Activated CD4-positive, alpha-beta T cell treated with anti-CD3 and anti-CD28 coated beads, Interleukin-2, amount 10 ng/mL, durations not matched to agents 24 days and 14 days (primary cell): Measurements from ENCODE around the gene DPYD. TPM values are rescaled to one million over a fixed set of nuclear protein-coding genes. Genes with fewer than 3 reads are reported as not detected.

ENCODE experiments used
- DNase-seq: peaks from one replicate; pipeline ENCODE4 v3.0.0; 2022
- H3K27ac Mint-ChIP-seq: one replicate; pipeline ENCODE4 v1.8.0; 2022; ENCODE audit warnings: mild to moderate bottlenecking, mixed read lengths
- H3K27me3 Mint-ChIP-seq: one replicate; pipeline ENCODE4 v1.8.0; 2022; ENCODE audit warnings: mixed read lengths
- H3K36me3 Mint-ChIP-seq: one replicate; pipeline ENCODE4 v1.8.0; 2022; ENCODE audit warnings: low read depth, mild to moderate bottlenecking, mixed read lengths
- H3K4me1 Mint-ChIP-seq: one replicate; pipeline ENCODE4 v1.8.0; 2021; ENCODE audit warnings: mixed read lengths
- H3K4me3 Mint-ChIP-seq: one replicate; pipeline ENCODE4 v1.8.0; 2022; ENCODE audit warnings: mild to moderate bottlenecking, moderate library complexity, mixed read lengths
- H3K9me3 Mint-ChIP-seq: one replicate; pipeline ENCODE4 v1.8.0; 2021; ENCODE audit warnings: mixed read lengths
- intact Hi-C: fragments of 100-400 bp; cut with micrococcal nuclease; formaldehyde crosslinking; loops from one replicate; pipeline ENCODE4 v1.15.1; 2023
- total RNA-seq: library from RNA; stranded (reverse); gene quantifications from 2 replicates; pipeline ENCODE4 v1.2.3, GENCODE V29; 2022

Gene DPYD
- total RNA-seq, 1 donor from 2014 or later = 13.4 TPM

DNA sequence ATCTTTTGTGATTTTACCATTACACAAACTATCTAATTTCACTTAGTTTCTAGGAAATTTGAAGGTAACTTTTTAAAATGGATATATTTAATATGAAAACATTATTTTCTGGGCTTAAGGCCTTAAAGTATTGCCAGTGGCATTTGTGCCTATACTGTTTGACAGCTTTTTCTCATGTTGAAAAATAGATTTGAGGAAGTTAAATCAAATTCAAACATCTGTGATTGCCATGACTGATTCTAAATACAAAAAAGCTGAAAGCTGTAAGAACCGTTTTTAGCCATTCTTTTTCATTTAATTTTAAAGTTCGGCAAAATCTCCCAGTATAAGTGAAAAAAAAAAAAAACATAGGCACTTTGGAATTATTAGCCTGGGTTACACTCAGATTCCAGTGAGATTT, 301.1 kb downstream of the DPYD start:
- Mint-ChIP-seq H3K4me3 (no peak overlapping the region), H3K27ac (no peak overlapping the region), H3K36me3 (no peaks in the 10 kb centered on the region), H3K4me1 (no peaks in the 10 kb centered on the region), H3K27me3 (no peaks in the 10 kb centered on the region), H3K9me3 (no peaks in the 10 kb centered on the region)
- intact Hi-C loops = no loop called here
- DNase-seq = no peak

DNA sequence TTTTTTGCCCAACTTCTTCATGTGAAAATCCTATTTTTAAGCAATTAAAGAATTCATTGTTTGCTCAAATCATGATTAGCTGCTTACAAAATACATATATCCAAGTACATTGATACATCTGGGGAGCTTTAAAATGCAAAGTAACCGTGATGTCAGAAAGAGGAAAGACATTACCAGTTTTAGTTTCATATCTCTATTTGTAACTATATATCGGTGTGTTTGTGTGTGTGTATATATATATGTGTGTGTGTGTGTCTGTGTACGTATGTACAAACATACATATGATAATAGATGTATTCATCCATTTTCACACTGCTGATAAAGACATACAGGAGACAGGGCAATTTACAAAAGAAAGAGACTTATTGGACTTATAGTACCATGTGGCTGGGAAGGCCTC, 310.1 kb downstream of the DPYD start:
- H3K4me1 Mint-ChIP-seq = no peaks in the 10 kb centered on the region
- intact Hi-C loops = no loop called here
- no peak overlapping the region for H3K27ac Mint-ChIP-seq
- H3K36me3 Mint-ChIP-seq = no peaks in the 10 kb centered on the region
- H3K9me3 Mint-ChIP-seq = no peaks in the 10 kb centered on the region
- no peak for DNase-seq
- H3K27me3 Mint-ChIP-seq = no peaks in the 10 kb centered on the region
- no peak overlapping the region for H3K4me3 Mint-ChIP-seq

DNA sequence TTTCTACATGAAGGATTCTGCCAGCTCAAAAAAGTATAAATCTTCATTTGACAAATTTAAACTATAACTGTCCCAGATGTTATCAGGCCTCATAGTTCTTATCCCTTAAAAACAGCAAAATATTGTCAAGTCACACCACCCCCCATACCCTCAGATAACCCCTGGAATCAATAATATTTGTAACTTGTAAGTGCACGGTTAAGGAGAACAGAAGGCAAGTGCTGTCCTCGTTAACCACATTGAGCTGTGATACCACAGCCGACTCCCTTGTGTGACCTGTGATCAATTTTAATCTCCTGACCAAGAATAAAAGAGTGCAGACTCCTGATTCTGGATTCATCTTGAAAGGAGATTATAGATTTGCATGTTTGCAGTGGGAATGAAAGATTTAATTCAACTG, 310.7 kb downstream of the DPYD start:
- DNase-seq = no peak
- Mint-ChIP-seq H3K9me3 (no peaks in the 10 kb centered on the region), H3K4me3 (no peak overlapping the region), H3K27me3 (no peaks in the 10 kb centered on the region), H3K27ac (no peak overlapping the region), H3K4me1 (no peaks in the 10 kb centered on the region), H3K36me3 (no peaks in the 10 kb centered on the region)
- intact Hi-C loops = no loop called here

DNA sequence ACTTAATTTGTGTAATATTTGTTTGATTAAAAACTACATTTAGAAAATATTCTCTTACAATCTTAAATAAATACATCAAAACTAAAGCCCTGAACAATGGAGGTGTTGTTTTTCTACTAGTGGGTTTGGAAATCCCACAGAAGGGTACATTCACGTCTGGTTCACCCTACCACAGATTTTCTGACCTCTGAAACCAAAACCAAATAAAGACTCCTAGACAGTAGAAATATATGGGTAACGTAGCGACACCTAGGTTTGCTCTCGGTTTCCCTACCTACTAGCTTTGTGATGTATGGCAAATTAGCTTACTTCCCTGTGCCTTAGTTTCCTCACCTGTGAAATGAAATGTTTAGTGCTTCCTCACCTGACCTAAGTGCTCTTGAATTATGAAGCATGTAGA, 312.6 kb downstream of the DPYD start:
- no peak overlapping the region for H3K27ac Mint-ChIP-seq
- DNase-seq = no peak
- intact Hi-C loops = no loop called here
- H3K27me3 Mint-ChIP-seq = no peaks in the 10 kb centered on the region
- no peaks in the 10 kb centered on the region for H3K36me3 Mint-ChIP-seq
- no peaks in the 10 kb centered on the region for H3K9me3 Mint-ChIP-seq
- no peak overlapping the region for H3K4me3 Mint-ChIP-seq
- no peaks in the 10 kb centered on the region for H3K4me1 Mint-ChIP-seq

DNA sequence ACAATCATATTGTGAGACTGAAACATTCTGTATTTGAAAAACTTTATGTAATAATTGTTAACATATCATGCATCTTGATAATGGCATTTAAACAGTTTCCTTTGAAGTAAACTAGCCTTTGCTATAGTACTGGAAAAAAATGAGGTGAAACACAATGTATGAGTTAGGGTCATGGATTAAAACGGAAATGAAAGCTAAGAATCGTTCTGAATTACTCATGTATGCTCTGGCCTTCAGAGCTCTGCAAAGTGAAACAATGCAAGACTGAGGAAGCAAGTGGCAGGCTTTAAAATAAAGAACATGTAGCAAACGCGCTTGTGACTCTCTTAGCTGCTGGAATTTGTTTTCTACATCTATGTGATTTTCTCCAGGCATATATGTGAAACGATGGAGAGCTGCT, 317.1 kb downstream of the DPYD start:
- H3K36me3 Mint-ChIP-seq = no peaks in the 10 kb centered on the region
- no peak for DNase-seq
- H3K27me3 Mint-ChIP-seq = no peaks in the 10 kb centered on the region
- intact Hi-C loops = no loop called here
- H3K4me1 Mint-ChIP-seq = no peaks in the 10 kb centered on the region
- no peaks in the 10 kb centered on the region for H3K9me3 Mint-ChIP-seq
- no peak overlapping the region for H3K27ac Mint-ChIP-seq
- no peak overlapping the region for H3K4me3 Mint-ChIP-seq

DNA sequence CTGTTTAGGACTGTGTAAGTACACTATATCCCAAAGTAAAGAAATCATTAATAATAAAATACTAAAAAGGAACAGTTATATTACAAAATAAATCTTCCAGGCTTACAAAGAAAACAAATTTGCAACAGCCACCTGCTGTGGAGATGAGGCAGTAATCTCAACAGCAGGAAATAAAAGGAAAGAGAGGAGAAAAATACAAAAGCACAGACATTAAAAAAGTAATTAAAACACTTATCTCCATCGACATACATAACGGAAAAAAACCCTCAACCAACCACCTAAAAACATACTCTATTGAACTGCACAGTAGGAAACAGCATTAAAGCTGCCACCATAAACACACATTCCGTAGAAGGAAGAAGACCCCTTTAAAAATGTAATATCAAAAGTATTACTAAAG, 317.6 kb downstream of the DPYD start:
- Mint-ChIP-seq H3K27ac (no peak overlapping the region), H3K4me3 (no peak overlapping the region), H3K36me3 (no peaks in the 10 kb centered on the region), H3K4me1 (no peaks in the 10 kb centered on the region), H3K9me3 (no peaks in the 10 kb centered on the region), H3K27me3 (no peaks in the 10 kb centered on the region)
- DNase-seq = no peak
- intact Hi-C loops = no loop called here

DNA sequence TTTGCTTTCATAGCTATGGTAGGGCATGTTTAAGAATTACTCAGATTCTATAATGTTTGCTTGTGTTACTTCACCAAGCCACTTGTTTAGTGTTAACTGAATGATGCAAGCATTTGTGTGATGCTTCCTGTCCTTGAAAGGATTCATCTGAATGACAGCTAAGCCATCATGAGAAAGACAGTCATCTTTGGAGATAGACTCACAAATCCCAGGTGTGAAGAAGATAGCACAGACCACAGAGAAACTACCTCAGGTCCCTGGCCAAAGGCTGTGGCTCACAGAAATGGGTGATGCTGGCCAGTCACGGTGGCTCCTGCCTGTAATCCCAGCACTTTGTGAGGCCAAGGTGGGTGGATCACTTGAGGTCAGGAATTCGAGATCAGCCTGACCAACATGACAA, 321.4 kb downstream of the DPYD start:
- H3K9me3 Mint-ChIP-seq = no peaks in the 10 kb centered on the region
- no peaks in the 10 kb centered on the region for H3K4me1 Mint-ChIP-seq
- no peaks in the 10 kb centered on the region for H3K27me3 Mint-ChIP-seq
- no peak for DNase-seq
- intact Hi-C loops = no loop called here
- H3K36me3 Mint-ChIP-seq = no peaks in the 10 kb centered on the region
- no peak overlapping the region for H3K4me3 Mint-ChIP-seq
- H3K27ac Mint-ChIP-seq = no peak overlapping the region

DNA sequence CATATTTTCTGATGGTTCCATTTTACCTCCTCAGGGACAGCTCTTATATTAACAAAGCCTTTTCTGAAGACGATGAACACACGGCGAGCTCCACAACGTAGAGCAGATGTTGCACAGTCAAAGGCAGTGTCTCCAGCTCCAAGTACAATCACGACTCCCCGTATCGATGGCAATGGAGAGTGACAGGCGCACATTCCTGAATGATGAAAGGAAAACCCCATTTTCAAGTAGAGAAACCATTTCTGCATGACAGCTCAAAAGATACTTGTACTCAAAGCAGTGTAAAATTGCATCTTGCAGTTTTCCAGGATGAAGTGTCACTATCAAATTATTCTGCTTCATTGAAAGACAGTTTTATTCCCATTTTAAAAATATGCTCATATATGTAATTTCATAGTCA, 327.6 kb downstream of the DPYD start:
- Mint-ChIP-seq H3K27ac (no peak overlapping the region), H3K36me3 (peaks cover 19% of the 10 kb centered on the region), H3K4me1 (no peaks in the 10 kb centered on the region), H3K9me3 (peaks cover 9% of the 10 kb centered on the region), H3K4me3 (no peak overlapping the region), H3K27me3 (no peaks in the 10 kb centered on the region)
- no peak for DNase-seq
- intact Hi-C loops = no loop called here

DNA sequence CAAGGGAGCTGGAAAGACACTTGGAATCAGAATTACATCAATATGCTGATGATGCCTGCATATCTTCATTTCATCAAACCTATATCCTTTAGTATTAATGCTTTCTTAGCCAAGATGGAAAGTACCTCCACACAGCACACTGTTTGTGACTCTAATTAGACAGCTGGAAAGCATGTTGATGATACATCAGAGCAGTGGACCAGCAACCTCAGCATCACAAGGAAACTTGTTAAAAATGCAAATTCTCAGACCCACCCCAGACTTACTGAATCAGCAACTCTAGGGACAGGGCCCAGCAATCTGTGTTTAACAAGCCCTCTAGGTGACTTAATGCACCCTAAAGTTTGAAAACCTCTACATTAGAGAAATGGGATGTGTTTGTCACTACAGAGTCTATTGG, 332.1 kb downstream of the DPYD start:
- no peak overlapping the region for H3K27ac Mint-ChIP-seq
- DNase-seq = no peak
- peaks cover 22% of the 10 kb centered on the region for H3K36me3 Mint-ChIP-seq
- intact Hi-C loops = no loop called here
- H3K4me3 Mint-ChIP-seq = no peak overlapping the region
- no peaks in the 10 kb centered on the region for H3K27me3 Mint-ChIP-seq
- H3K9me3 Mint-ChIP-seq = peaks cover 9% of the 10 kb centered on the region
- no peaks in the 10 kb centered on the region for H3K4me1 Mint-ChIP-seq

DNA sequence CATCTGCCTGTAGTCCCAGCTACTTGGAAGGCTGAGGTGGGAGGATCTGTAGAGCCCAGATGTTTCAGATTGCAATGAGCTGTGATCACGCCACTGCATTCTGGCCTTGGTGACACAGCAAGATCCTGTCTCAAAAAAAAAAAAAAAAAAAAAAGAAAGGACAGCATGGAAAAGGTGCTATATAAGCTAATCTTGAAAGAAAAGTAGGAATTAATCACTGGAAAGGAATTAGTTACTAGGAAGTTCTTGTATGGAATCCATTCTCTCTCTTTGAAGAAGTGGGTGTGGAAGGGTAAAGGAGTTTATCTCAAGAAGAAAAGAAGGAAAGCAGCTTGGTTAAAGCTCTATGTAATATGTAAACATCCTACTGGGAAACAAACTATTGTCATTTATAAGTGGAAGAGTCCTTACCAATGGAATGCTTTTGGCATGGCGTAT, 339.2 kb downstream of the DPYD start:
- no peaks in the 10 kb centered on the region for H3K4me1 Mint-ChIP-seq
- no peak overlapping the region for H3K4me3 Mint-ChIP-seq
- no peaks in the 10 kb centered on the region for H3K27me3 Mint-ChIP-seq
- DNase-seq = no peak
- intact Hi-C loops = no loop called here
- H3K9me3 Mint-ChIP-seq = no peaks in the 10 kb centered on the region
- H3K27ac Mint-ChIP-seq = no peak overlapping the region
- peaks cover 3% of the 10 kb centered on the region for H3K36me3 Mint-ChIP-seq

DNA sequence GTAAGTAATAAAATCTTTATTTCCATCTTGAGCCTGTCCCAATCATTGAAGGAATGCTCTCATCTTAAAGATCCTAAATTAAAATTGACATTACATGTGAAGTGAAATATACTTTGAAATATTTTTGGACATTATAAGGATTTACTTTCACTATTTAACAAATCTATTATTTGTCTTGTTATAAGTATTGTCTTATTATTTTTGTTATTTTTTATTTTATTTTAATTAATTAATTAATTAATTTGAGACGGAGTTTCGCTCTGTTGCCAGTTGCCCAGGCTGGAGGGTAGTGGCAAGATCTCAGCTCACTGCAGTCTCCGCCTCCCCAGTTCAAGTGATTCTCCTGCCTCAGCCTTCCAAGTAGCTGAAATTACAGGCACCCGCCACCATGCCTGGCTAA, 343.2 kb downstream of the DPYD start:
- no peak for DNase-seq
- Mint-ChIP-seq H3K4me1 (no peaks in the 10 kb centered on the region), H3K4me3 (no peak overlapping the region), H3K27me3 (no peaks in the 10 kb centered on the region), H3K27ac (no peak overlapping the region), H3K9me3 (no peaks in the 10 kb centered on the region), H3K36me3 (peaks cover 2% of the 10 kb centered on the region)
- intact Hi-C loops = no loop called here

DNA sequence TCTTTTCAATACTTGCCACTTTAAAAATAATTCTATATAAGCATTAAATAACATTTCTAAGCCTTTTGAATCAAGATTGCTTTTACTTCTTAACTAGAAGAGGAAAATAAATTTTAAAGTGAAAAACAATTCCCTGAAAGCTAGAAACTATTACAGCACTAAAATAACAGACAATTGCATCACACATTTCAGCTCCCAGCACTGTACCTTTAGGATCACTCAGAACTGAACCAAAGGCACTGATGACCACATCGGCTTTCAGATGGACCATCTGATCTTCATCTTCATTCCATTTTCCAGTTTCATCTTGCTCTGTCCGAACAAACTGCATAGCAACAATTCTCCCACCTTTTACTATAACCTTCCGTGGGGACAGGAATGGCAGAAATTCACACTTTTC, 347.3 kb downstream of the DPYD start:
- no peak overlapping the region for H3K27ac Mint-ChIP-seq
- no peak overlapping the region for H3K4me3 Mint-ChIP-seq
- H3K27me3 Mint-ChIP-seq = no peaks in the 10 kb centered on the region
- H3K36me3 Mint-ChIP-seq = peaks cover 8% of the 10 kb centered on the region
- no peaks in the 10 kb centered on the region for H3K9me3 Mint-ChIP-seq
- H3K4me1 Mint-ChIP-seq = no peaks in the 10 kb centered on the region
- no peak for DNase-seq
- intact Hi-C loops = no loop called here

DNA sequence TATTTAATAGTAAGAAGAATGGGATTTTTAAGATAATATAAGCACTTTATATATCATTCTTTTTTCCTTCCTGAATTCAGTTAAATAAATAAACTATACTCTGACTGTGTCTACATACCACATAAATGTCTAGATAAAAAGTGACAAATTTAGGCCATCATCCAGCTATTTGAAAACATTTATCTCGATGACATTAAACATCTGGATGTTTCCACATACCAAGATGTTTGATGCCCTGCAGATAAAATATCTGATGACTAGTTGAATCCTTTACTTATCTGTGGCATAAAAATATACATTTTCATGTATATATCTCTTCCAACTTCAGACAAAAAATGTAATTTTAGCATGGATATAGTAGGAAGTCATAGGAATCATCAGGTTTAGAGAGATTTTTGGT, 348.3 kb downstream of the DPYD start:
- Mint-ChIP-seq H3K4me1 (no peaks in the 10 kb centered on the region), H3K36me3 (peaks cover 8% of the 10 kb centered on the region), H3K4me3 (no peak overlapping the region), H3K9me3 (no peaks in the 10 kb centered on the region), H3K27me3 (no peaks in the 10 kb centered on the region), H3K27ac (no peak overlapping the region)
- no peak for DNase-seq
- intact Hi-C loops = no loop called here

DNA sequence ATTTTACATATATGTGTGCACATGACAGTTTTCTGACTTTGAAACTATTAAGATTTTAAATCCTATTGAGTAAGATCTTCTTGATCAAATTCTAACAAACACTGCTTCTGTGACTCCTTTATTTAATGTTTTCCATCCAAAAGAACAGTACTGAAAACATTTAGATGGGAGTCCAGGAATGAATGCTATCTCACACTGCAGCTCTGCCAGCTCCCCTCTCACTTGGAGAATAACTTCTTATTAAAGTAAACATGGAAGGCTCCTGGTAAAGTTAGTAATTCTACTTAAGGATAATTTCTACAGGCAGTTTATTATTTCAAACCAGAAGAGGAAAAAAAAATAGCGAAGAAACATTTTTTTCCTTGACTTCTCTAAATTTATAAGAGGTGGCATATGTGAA, 349.1 kb downstream of the DPYD start:
- no peak for DNase-seq
- Mint-ChIP-seq H3K36me3 (peaks cover 8% of the 10 kb centered on the region), H3K27ac (no peak overlapping the region), H3K4me1 (no peaks in the 10 kb centered on the region), H3K27me3 (no peaks in the 10 kb centered on the region), H3K4me3 (no peak overlapping the region), H3K9me3 (no peaks in the 10 kb centered on the region)
- intact Hi-C loops = no loop called here

DNA sequence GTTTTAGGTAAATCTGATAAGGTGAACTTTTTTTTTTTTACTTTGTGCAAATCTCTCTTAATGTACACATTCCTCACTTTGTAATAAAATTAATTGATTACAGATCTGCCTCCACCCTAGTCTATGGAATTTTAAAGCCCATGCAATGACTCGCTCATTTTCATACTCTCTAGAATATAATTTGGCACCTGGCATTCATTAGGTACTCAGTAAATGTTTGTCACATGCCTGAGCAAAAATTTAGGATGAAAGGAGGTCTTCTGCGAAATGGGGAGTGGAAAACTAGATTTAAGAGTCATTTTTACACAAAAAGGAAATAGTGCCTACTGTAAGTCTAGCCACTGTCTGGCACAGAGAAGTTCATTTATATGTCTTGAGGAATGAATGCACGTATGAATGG, 350.1 kb downstream of the DPYD start:
- H3K4me3 Mint-ChIP-seq = no peak overlapping the region
- no peaks in the 10 kb centered on the region for H3K27me3 Mint-ChIP-seq
- intact Hi-C loops = no loop called here
- no peak for DNase-seq
- H3K4me1 Mint-ChIP-seq = no peaks in the 10 kb centered on the region
- no peak overlapping the region for H3K27ac Mint-ChIP-seq
- no peaks in the 10 kb centered on the region for H3K9me3 Mint-ChIP-seq
- peaks cover 8% of the 10 kb centered on the region for H3K36me3 Mint-ChIP-seq
